Fibroblast of pulmonary artery (primary cell): ENCODE measurements around the gene GNAO1.

ENCODE experiments used
- DNase-seq: peaks from one replicate; pipeline ENCODE4 v3.0.0-alpha.2; 2010; ENCODE audit warnings: low read depth
- H3K4me3 ChIP-seq: replicated peaks from 2 replicates; pipeline ENCODE4 v1.5.1; 2011; ENCODE audit warnings: low read depth, mild to moderate bottlenecking, control low read depth, low read length, moderate library complexity
- TF ChIP-seq, protein P1 (sequence below): IDR thresholded peaks from 2 replicates; pipeline ENCODE4 v1.5.1; 2011; ENCODE audit warnings: mild to moderate bottlenecking, control low read depth, low read length, inconsistent platforms; ENCODE audit errors: missing control alignments

The GNAO1 gene

DNA sequence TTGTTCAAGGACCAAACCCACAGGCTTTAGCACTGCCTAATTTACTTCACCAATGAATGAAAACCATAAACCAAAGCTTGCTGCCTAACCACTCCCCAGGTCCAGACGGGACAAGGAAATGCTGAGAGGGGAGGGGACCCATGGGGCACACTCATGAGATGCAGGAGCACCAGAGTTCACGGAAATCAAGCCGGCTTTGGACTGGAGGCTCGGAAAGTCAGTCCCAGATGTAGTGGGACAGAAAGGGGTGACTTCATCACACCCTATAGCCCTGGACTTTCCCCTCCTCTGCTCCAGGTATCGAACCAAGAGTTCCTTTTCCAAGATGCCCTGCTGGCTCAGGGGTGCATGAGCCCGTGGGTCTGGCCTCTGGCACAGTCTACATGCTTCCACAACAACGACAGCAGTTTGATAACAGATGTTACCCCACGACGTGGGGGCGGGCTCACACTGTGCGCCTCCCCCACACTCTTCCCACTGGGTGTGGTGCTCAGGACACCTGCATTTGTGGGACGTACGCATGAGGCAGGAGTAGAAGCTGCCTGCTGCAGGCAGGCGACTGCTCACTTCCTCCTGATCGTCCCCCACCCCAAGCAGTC, 170.9 kb downstream of the GNAO1 start:
- no peak for DNase-seq
- H3K4me3 ChIP-seq = no peak overlapping the region
- TF ChIP-seq, protein P1, sequence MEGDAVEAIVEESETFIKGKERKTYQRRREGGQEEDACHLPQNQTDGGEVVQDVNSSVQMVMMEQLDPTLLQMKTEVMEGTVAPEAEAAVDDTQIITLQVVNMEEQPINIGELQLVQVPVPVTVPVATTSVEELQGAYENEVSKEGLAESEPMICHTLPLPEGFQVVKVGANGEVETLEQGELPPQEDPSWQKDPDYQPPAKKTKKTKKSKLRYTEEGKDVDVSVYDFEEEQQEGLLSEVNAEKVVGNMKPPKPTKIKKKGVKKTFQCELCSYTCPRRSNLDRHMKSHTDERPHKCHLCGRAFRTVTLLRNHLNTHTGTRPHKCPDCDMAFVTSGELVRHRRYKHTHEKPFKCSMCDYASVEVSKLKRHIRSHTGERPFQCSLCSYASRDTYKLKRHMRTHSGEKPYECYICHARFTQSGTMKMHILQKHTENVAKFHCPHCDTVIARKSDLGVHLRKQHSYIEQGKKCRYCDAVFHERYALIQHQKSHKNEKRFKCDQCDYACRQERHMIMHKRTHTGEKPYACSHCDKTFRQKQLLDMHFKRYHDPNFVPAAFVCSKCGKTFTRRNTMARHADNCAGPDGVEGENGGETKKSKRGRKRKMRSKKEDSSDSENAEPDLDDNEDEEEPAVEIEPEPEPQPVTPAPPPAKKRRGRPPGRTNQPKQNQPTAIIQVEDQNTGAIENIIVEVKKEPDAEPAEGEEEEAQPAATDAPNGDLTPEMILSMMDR = no peak

DNA sequence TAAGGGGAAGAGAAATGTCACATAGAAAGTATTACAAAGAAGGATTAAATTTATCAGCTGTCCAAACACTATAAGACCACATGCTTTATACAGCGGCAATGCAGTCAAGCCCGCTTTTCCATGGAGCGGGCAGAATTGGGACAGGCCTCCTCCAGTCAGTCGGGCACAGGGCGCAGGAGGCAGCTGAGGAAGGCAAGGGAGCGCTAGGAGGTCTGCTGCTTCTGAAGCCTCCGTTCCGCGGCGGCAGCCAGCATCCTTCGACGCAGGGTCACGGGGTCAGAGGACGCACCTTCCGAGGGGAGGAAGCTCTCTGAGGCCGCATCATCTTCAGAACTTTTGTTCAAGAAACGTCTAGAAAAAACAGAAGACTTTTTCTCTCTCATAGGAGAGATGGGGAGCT, 171.4 kb downstream of the GNAO1 start:
- DNase-seq = no peak
- TF ChIP-seq, protein P1 = no peak
- no peak overlapping the region for H3K4me3 ChIP-seq

DNA sequence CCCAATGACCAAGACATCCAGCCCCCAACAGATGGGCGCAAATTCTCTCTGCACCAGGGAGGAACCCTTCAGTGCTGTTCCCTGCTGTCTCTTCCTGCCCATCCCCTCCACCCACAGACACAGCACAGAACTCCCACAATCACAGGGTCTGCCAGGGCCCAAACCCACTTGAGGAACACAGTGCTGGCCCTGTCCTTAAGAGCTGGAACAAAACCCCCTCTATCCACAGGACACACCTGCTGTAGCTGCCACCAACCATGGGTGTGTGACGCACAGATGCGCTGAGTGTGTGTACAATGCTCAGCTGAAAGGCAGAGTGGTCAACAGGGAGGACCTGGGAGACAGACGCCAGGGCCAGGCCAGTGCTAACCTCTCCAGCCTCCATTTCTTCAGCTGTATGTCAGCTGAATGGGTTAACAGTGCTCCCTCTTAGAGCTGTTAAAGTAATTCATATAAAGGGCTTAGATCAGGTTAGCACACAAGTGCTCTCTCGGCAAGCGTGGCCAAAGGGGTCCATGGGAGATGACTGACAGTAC, 172.0 kb downstream of the GNAO1 start:
- TF ChIP-seq, protein P1 = no peak
- no peak overlapping the region for H3K4me3 ChIP-seq
- no peak for DNase-seq

DNA sequence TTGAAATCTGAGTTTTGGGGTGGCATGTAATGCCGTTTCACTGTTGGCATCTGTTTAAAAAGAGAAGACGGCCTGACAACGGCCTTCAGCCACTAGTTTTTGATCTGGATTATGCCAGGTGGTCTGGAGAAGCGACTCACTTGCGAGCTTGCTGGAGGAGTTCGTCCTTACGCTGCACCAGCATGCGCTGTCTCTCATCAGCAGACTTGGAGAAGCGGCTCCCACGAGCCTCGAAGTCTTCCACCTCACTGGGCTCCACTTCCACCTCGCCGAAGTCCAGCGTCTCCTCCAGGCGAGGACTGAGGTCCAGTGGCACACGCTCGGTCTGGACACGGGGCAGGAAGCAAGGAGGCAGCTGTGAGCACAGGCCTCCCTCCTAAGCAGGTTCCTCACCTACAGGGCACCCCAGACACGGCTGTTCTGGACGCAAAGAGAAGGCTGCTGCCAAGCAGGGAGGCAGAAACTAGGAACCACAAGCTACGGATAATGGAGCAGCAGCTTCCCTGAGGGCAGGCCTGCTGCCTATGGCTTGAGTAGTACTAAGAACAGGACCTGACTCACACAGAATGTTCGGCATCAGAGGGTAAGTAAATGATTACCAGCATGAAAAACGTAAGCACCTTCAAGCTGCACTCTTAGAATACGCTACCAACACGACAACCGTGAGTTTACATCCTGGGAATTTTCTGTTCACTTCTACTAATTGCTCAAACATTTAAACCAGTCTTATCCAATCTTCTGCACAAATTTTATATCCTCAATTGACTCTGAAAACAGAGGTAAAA, 172.7 kb downstream of the GNAO1 start:
- TF ChIP-seq, protein P1 = no peak
- DNase-seq = no peak
- H3K4me3 ChIP-seq = no peak overlapping the region

DNA sequence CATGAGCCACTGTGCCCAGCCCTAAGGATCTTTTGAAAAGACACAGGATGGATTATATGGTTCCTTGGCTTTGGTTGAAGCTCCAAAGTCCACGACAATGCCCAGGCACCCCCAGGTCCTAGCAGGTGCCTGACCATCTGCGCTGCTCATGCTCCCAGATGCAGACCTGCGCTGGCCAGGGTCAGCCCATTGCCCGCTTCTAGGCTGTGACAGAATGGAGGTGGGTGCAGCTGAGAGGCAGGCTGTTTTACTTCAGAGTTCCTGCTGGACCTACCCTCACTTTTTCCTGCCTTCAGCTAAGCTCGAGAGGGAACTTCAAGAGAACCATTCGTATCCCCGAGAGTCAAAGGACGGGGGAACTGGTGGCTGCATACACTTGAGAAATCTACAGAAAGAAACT, 173.6 kb downstream of the GNAO1 start:
- no peak overlapping the region for H3K4me3 ChIP-seq
- TF ChIP-seq, protein P1 = no peak
- DNase-seq = no peak

DNA sequence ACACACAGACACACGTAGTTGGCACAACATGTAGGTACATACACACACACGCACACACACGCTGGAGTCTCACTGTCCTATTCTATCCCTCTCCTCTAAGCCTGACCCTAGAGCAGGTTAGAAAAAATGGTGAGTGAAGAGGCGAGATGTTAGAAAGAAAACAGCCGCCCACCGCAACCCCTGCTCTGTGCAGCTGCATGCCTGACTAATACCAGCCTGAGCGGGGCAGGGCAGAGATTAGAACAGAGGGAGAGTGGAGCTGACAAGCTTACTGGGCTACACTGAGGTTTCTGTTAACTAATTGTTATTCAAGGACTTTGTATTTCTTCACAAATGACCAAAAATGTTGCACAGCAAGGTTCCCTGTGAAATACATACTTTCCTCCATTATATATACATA, 174.3 kb downstream of the GNAO1 start:
- no peak for DNase-seq
- no peak overlapping the region for H3K4me3 ChIP-seq
- TF ChIP-seq, protein P1 = no peak
